Measurements from ENCODE around the gene LGMN. TPM values are rescaled to one million over a fixed set of nuclear protein-coding genes. Genes with fewer than 3 reads are reported as not detected.
"Not testable (repeated sequence)": the region's sequence is repeated elsewhere in the genome, so short reads cannot be mapped to it uniquely, and the experiment has no call there.

LGMN gene
- total RNA-seq, 1 donor from 2014 or later, result 90.3 TPM

GRCh38 chr14:92750222-92750728, 1.8 kb upstream of the LGMN start:
- H3K9me3 ChIP-seq (ENCODE audit: control insufficient read depth in 3 of 3, low read length in 3 of 3); H3K27ac ChIP-seq (ENCODE audit: low read depth, low read length): not testable (repeated sequence)

GRCh38 chr14:92747701-92748258, 647 bp downstream of the LGMN start:
- H3K4me1 ChIP-seq (ENCODE audit: control insufficient read depth in 3 of 3, insufficient read depth in 3 of 3, low read length in 3 of 3), result peaks cover 5 to 15% (median 7%) of the 10 kb centered on the region in 3 donors

More at GRCh38 chr14:92750222-92750728, 1.8 kb upstream of the LGMN start:
- not testable (repeated sequence) for H3K4me3 ChIP-seq (ENCODE audit: low read length in 3 of 3); H3K27me3 ChIP-seq (ENCODE audit: control insufficient read depth in 3 of 3, insufficient read depth in 3 of 3, low read length in 3 of 3); H3K9ac ChIP-seq (ENCODE audit: low read depth in 1 of 3, low read length in 3 of 3); H3K36me3 ChIP-seq (ENCODE audit: control insufficient read depth in 3 of 3, insufficient read depth in 3 of 3, low read length in 3 of 3)
- H3K4me1 ChIP-seq (ENCODE audit: control insufficient read depth in 3 of 3, insufficient read depth in 3 of 3, low read length in 3 of 3), result peaks cover 5 to 15% (median 7%) of the 10 kb centered on the region in 3 donors

GRCh38 chr14:92744198-92744597, 4.2 kb downstream of the LGMN start:
- H3K27ac ChIP-seq (ENCODE audit: low read depth, low read length), result no peak overlapping the region
- H3K4me3 ChIP-seq (ENCODE audit: low read length in 3 of 3), result no peak overlapping the region
- H3K27me3 ChIP-seq (ENCODE audit: control insufficient read depth in 3 of 3, insufficient read depth in 3 of 3, low read length in 3 of 3), result no peaks in the 10 kb centered on the region
- H3K36me3 ChIP-seq (ENCODE audit: control insufficient read depth in 3 of 3, insufficient read depth in 3 of 3, low read length in 3 of 3), result peaks cover 5 to 9% (median 8%) of the 10 kb centered on the region in 3 donors
- no peaks in the 10 kb centered on the region for H3K9me3 ChIP-seq (ENCODE audit: control insufficient read depth in 3 of 3, low read length in 3 of 3)
- H3K4me1 ChIP-seq (ENCODE audit: control insufficient read depth in 3 of 3, insufficient read depth in 3 of 3, low read length in 3 of 3), result peaks cover 10 to 19% (median 10%) of the 10 kb centered on the region in 3 donors
- no peak overlapping the region for H3K9ac ChIP-seq (ENCODE audit: low read depth in 1 of 3, low read length in 3 of 3)

More at GRCh38 chr14:92747701-92748258, 647 bp downstream of the LGMN start:
- H3K4me3 ChIP-seq (ENCODE audit: low read length in 3 of 3), result peak overlapping the region; percentile 87 to 97 (median 93)
- no peaks in the 10 kb centered on the region for H3K27me3 ChIP-seq (ENCODE audit: control insufficient read depth in 3 of 3, insufficient read depth in 3 of 3, low read length in 3 of 3)
- peak overlapping the region; percentile 94 for H3K27ac ChIP-seq (ENCODE audit: low read depth, low read length)
- peaks cover 0 to under 1% (median under 1%) of the 10 kb centered on the region in 3 donors for H3K36me3 ChIP-seq (ENCODE audit: control insufficient read depth in 3 of 3, insufficient read depth in 3 of 3, low read length in 3 of 3)
- peak overlapping the region; percentile 94 to 99 (median 98) for H3K9ac ChIP-seq (ENCODE audit: low read depth in 1 of 3, low read length in 3 of 3)
- no peaks in the 10 kb centered on the region for H3K9me3 ChIP-seq (ENCODE audit: control insufficient read depth in 3 of 3, low read length in 3 of 3)

GRCh38 chr14:92740440-92740839, 8.0 kb downstream of the LGMN start:
- no peak overlapping the region for H3K27ac ChIP-seq (ENCODE audit: low read depth, low read length)
- no peaks in the 10 kb centered on the region for H3K9me3 ChIP-seq (ENCODE audit: control insufficient read depth in 3 of 3, low read length in 3 of 3)
- H3K4me1 ChIP-seq (ENCODE audit: control insufficient read depth in 3 of 3, insufficient read depth in 3 of 3, low read length in 3 of 3), result peaks cover 4 to 7% (median 6%) of the 10 kb centered on the region in 3 donors
- no peaks in the 10 kb centered on the region for H3K27me3 ChIP-seq (ENCODE audit: control insufficient read depth in 3 of 3, insufficient read depth in 3 of 3, low read length in 3 of 3)
- no peak overlapping the region for H3K4me3 ChIP-seq (ENCODE audit: low read length in 3 of 3)
- peaks cover 5 to 9% (median 8%) of the 10 kb centered on the region in 3 donors for H3K36me3 ChIP-seq (ENCODE audit: control insufficient read depth in 3 of 3, insufficient read depth in 3 of 3, low read length in 3 of 3)
- H3K9ac ChIP-seq (ENCODE audit: low read depth in 1 of 3, low read length in 3 of 3), result no peak overlapping the region

GRCh38 chr14:92737619-92738188, 10.7 kb downstream of the LGMN start:
- no peak overlapping the region for H3K9ac ChIP-seq (ENCODE audit: low read depth in 1 of 3, low read length in 3 of 3)
- no peaks in the 10 kb centered on the region for H3K27me3 ChIP-seq (ENCODE audit: control insufficient read depth in 3 of 3, insufficient read depth in 3 of 3, low read length in 3 of 3)
- peaks cover 4 to 7% (median 6%) of the 10 kb centered on the region in 3 donors for H3K4me1 ChIP-seq (ENCODE audit: control insufficient read depth in 3 of 3, insufficient read depth in 3 of 3, low read length in 3 of 3)
- no peaks in the 10 kb centered on the region for H3K9me3 ChIP-seq (ENCODE audit: control insufficient read depth in 3 of 3, low read length in 3 of 3)
- no peak overlapping the region for H3K4me3 ChIP-seq (ENCODE audit: low read length in 3 of 3)
- H3K36me3 ChIP-seq (ENCODE audit: control insufficient read depth in 3 of 3, insufficient read depth in 3 of 3, low read length in 3 of 3), result peaks cover 7 to 9% (median 8%) of the 10 kb centered on the region in 3 donors
- no peak overlapping the region for H3K27ac ChIP-seq (ENCODE audit: low read depth, low read length)

GRCh38 chr14:92737206-92737605, 11.2 kb downstream of the LGMN start:
- no peaks in the 10 kb centered on the region for H3K9me3 ChIP-seq (ENCODE audit: control insufficient read depth in 3 of 3, low read length in 3 of 3)
- H3K36me3 ChIP-seq (ENCODE audit: control insufficient read depth in 3 of 3, insufficient read depth in 3 of 3, low read length in 3 of 3), result peaks cover 5 to 10% (median 7%) of the 10 kb centered on the region in 3 donors
- no peak overlapping the region for H3K27ac ChIP-seq (ENCODE audit: low read depth, low read length)
- no peaks in the 10 kb centered on the region for H3K27me3 ChIP-seq (ENCODE audit: control insufficient read depth in 3 of 3, insufficient read depth in 3 of 3, low read length in 3 of 3)
- H3K4me1 ChIP-seq (ENCODE audit: control insufficient read depth in 3 of 3, insufficient read depth in 3 of 3, low read length in 3 of 3), result peaks cover 4 to 7% (median 6%) of the 10 kb centered on the region in 3 donors
- H3K9ac ChIP-seq (ENCODE audit: low read depth in 1 of 3, low read length in 3 of 3), result no peak overlapping the region
- no peak overlapping the region for H3K4me3 ChIP-seq (ENCODE audit: low read length in 3 of 3)

- H3K36me3 ChIP-seq (ENCODE audit: control insufficient read depth in 3 of 3, insufficient read depth in 3 of 3, low read length in 3 of 3), result peaks cover 9 to 19% (median 11%) of the 10 kb centered on the region in 3 donors
- no peak overlapping the region for H3K27ac ChIP-seq (ENCODE audit: low read depth, low read length)
- H3K27me3 ChIP-seq (ENCODE audit: control insufficient read depth in 3 of 3, insufficient read depth in 3 of 3, low read length in 3 of 3), result no peaks in the 10 kb centered on the region
- H3K9ac ChIP-seq (ENCODE audit: low read depth in 1 of 3, low read length in 3 of 3), result no peak overlapping the region
- peaks cover 1 to 3% (median 3%) of the 10 kb centered on the region in 3 donors for H3K4me1 ChIP-seq (ENCODE audit: control insufficient read depth in 3 of 3, insufficient read depth in 3 of 3, low read length in 3 of 3)
- no peaks in the 10 kb centered on the region for H3K9me3 ChIP-seq (ENCODE audit: control insufficient read depth in 3 of 3, low read length in 3 of 3)
- no peak overlapping the region for H3K4me3 ChIP-seq (ENCODE audit: low read length in 3 of 3)
These were observed 13.1 kb downstream of the LGMN start for GRCh38 chr14:92735344-92735743.

- Histone ChIP-seq H3K27me3 (ENCODE audit: control insufficient read depth in 3 of 3, insufficient read depth in 3 of 3, low read length in 3 of 3) (no peaks in the 10 kb centered on the region), H3K36me3 (ENCODE audit: control insufficient read depth in 3 of 3, insufficient read depth in 3 of 3, low read length in 3 of 3) (peaks cover 8 to 17% (median 9%) of the 10 kb centered on the region in 3 donors), H3K9ac (ENCODE audit: low read depth in 1 of 3, low read length in 3 of 3) (no peak overlapping the region), H3K4me3 (ENCODE audit: low read length in 3 of 3) (no peak overlapping the region), H3K27ac (ENCODE audit: low read depth, low read length) (no peak overlapping the region), H3K9me3 (ENCODE audit: control insufficient read depth in 3 of 3, low read length in 3 of 3) (no peaks in the 10 kb centered on the region), H3K4me1 (ENCODE audit: control insufficient read depth in 3 of 3, insufficient read depth in 3 of 3, low read length in 3 of 3) (peaks cover 0 to 3% (median 2%) of the 10 kb centered on the region in 3 donors)
These were observed 13.8 kb downstream of the LGMN start for GRCh38 chr14:92734618-92735017.

GRCh38 chr14:92733007-92733406, 15.4 kb downstream of the LGMN start:
- H3K4me3 ChIP-seq (ENCODE audit: low read length in 3 of 3), result no peak overlapping the region
- peaks cover 11 to 17% (median 11%) of the 10 kb centered on the region in 3 donors for H3K36me3 ChIP-seq (ENCODE audit: control insufficient read depth in 3 of 3, insufficient read depth in 3 of 3, low read length in 3 of 3)
- H3K9me3 ChIP-seq (ENCODE audit: control insufficient read depth in 3 of 3, low read length in 3 of 3), result no peaks in the 10 kb centered on the region
- H3K4me1 ChIP-seq (ENCODE audit: control insufficient read depth in 3 of 3, insufficient read depth in 3 of 3, low read length in 3 of 3), result peaks cover 4 to 8% (median 5%) of the 10 kb centered on the region in 3 donors
- no peak overlapping the region for H3K9ac ChIP-seq (ENCODE audit: low read depth in 1 of 3, low read length in 3 of 3)
- no peaks in the 10 kb centered on the region for H3K27me3 ChIP-seq (ENCODE audit: control insufficient read depth in 3 of 3, insufficient read depth in 3 of 3, low read length in 3 of 3)
- H3K27ac ChIP-seq (ENCODE audit: low read depth, low read length), result no peak overlapping the region

GRCh38 chr14:92731622-92732115, 16.8 kb downstream of the LGMN start:
- Histone ChIP-seq H3K9ac (ENCODE audit: low read depth in 1 of 3, low read length in 3 of 3) (no peak overlapping the region), H3K4me3 (ENCODE audit: low read length in 3 of 3) (no peak overlapping the region), H3K4me1 (ENCODE audit: control insufficient read depth in 3 of 3, insufficient read depth in 3 of 3, low read length in 3 of 3) (peaks cover 2 to 7% (median 4%) of the 10 kb centered on the region in 3 donors), H3K9me3 (ENCODE audit: control insufficient read depth in 3 of 3, low read length in 3 of 3) (no peaks in the 10 kb centered on the region), H3K27ac (ENCODE audit: low read depth, low read length) (no peak overlapping the region), H3K27me3 (ENCODE audit: control insufficient read depth in 3 of 3, insufficient read depth in 3 of 3, low read length in 3 of 3) (no peaks in the 10 kb centered on the region), H3K36me3 (ENCODE audit: control insufficient read depth in 3 of 3, insufficient read depth in 3 of 3, low read length in 3 of 3) (peaks cover 11 to 17% (median 12%) of the 10 kb centered on the region in 3 donors)
